ENCODE results near the gene USP17L15.
"Not testable (repeated sequence)": the region's sequence is repeated elsewhere in the genome, so short reads cannot be mapped to it uniquely, and the experiment has no call there.

The USP17L15 gene, protein sequence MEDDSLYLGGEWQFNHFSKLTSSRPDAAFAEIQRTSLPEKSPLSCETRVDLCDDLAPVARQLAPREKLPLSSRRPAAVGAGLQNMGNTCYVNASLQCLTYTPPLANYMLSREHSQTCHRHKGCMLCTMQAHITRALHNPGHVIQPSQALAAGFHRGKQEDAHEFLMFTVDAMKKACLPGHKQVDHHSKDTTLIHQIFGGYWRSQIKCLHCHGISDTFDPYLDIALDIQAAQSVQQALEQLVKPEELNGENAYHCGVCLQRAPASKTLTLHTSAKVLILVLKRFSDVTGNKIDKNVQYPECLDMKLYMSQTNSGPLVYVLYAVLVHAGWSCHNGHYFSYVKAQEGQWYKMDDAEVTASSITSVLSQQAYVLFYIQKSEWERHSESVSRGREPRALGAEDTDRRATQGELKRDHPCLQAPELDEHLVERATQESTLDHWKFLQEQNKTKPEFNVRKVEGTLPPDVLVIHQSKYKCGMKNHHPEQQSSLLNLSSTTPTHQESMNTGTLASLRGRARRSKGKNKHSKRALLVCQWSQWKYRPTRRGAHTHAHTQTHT

DNA sequence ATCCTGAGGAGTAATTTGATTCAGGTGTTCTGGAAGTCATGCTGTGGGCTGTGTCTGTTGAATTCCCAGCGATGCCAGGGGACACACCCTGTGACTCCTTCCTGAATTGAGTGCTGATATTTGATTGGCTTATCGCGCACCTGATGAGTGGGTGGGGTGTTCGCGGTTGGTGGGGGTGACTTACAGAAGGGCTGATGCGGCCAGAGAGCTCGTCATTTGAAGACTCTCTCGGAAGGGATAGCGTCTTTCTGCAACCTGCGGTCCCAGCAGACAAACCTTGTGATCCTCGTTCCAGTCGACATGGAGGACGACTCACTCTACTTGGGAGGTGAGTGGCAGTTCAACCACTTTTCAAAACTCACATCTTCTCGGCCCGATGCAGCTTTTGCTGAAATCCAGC is at the start of gene USP17L15:
USP17L15 (plus strand) TSS at position 301 of the 400 bp plus-strand sequence; CDS start at position 301, 0 bp downstream.
- H3K4me1 ChIP-seq; H3K4me2 ChIP-seq (ENCODE audit: low read length); H3K79me2 ChIP-seq; H3K9ac ChIP-seq; H2AFZ ChIP-seq; H3K27ac ChIP-seq; H3K9me3 ChIP-seq (ENCODE audit: control insufficient read depth, low read length); H3K36me3 ChIP-seq (ENCODE audit: control insufficient read depth, insufficient read depth, low read length); H3K4me3 ChIP-seq (ENCODE audit: low read depth, low read length); H3K27me3 ChIP-seq (ENCODE audit: control insufficient read depth, insufficient read depth, low read length): not testable (repeated sequence)

DNA sequence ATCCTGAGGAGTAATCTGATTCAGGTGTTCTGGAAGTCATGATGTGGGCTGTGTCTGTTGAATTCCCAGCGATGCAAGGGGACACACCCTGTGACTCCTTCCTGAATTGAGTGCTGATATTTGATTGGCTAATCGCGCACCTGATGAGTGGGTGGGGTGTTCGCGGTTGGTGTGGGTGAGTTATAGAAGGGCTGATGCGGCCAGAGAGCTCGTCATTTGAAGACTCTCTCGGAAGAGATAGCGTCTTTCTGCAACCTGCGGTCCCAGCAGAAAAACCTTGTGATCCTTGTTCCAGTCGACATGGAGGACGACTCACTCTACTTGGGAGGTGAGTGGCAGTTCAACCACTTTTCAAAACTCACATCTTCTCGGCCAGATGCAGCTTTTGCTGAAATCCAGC is 23.8 kb upstream of the USP17L15 start, which contains the start of gene USP17L10:
USP17L10 (plus strand) TSS at position 301 of the 400 bp plus-strand sequence; CDS start at position 301, 0 bp downstream.
- H3K9me3 ChIP-seq (ENCODE audit: control insufficient read depth, low read length); H3K4me3 ChIP-seq (ENCODE audit: low read depth, low read length); H3K4me2 ChIP-seq (ENCODE audit: low read length); H3K79me2 ChIP-seq; H3K27me3 ChIP-seq (ENCODE audit: control insufficient read depth, insufficient read depth, low read length); H3K4me1 ChIP-seq; H3K36me3 ChIP-seq (ENCODE audit: control insufficient read depth, insufficient read depth, low read length); H3K9ac ChIP-seq; H2AFZ ChIP-seq; H3K27ac ChIP-seq: not testable (repeated sequence)

DNA sequence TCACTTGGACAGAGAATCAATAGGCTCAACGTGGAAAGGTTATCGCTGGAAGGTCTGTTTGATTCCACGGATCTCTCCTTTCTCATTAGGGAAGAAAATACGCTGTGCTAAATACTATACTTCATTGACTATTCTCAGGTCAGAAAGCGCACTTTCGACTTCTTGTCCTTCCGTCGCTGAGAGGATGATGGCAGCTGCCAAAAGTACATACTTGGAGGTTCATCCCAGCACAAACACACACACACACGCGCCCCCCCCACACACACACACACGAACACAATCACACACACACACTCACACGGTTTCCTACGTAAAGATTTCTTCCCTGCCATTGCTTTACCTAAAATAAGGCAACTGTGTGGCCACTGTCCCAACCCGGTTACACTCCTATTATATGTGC is 19.5 kb upstream of the USP17L15 start:
- H3K27ac ChIP-seq; H3K9me3 ChIP-seq (ENCODE audit: control insufficient read depth, low read length); H3K4me3 ChIP-seq (ENCODE audit: low read depth, low read length); H3K9ac ChIP-seq; H2AFZ ChIP-seq; H3K79me2 ChIP-seq; H3K27me3 ChIP-seq (ENCODE audit: control insufficient read depth, insufficient read depth, low read length); H3K4me1 ChIP-seq; H3K36me3 ChIP-seq (ENCODE audit: control insufficient read depth, insufficient read depth, low read length); H3K4me2 ChIP-seq (ENCODE audit: low read length): not testable (repeated sequence)

DNA sequence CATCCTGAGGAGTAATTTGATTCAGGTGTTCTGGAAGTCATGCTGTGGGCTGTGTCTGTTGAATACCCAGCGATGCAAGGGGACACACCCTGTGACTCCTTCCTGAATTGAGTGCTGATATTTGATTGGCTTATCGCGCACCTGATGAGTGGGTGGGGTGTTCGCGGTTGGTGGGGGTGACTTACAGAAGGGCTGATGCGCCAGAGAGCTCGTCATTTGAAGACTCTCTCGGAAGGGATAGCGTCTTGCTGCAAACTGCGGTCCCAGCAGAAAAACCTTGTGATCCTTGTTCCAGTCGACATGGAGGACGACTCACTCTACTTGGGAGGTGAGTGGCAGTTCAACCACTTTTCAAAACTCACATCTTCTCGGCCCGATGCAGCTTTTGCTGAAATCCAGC is 19.1 kb upstream of the USP17L15 start, which contains the start of gene USP17L11:
USP17L11 (plus strand) TSS at position 301 of the 400 bp plus-strand sequence; CDS start at position 301, 0 bp downstream.
- H2AFZ ChIP-seq; H3K4me2 ChIP-seq (ENCODE audit: low read length); H3K27ac ChIP-seq; H3K4me3 ChIP-seq (ENCODE audit: low read depth, low read length); H3K4me1 ChIP-seq; H3K9ac ChIP-seq; H3K9me3 ChIP-seq (ENCODE audit: control insufficient read depth, low read length); H3K79me2 ChIP-seq; H3K27me3 ChIP-seq (ENCODE audit: control insufficient read depth, insufficient read depth, low read length); H3K36me3 ChIP-seq (ENCODE audit: control insufficient read depth, insufficient read depth, low read length): not testable (repeated sequence)

DNA sequence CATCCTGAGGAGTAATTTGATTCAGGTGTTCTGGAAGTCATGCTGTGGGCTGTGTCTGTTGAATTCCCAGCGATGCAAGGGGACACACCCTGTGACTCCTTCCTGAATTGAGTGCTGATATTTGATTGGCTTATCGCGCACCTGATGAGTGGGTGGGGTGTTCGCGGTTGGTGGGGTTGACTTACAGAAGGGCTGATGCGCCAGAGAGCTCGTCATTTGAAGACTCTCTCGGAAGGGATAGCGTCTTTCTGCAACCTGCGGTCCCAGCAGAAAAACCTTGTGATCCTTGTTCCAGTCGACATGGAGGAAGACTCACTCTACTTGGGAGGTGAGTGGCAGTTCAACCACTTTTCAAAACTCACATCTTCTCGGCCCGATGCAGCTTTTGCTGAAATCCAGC is 14.3 kb upstream of the USP17L15 start, which contains the start of gene USP17L12:
USP17L12 (plus strand) TSS at position 301 of the 400 bp plus-strand sequence; CDS start at position 301, 0 bp downstream.
- not testable (repeated sequence) for H3K36me3 ChIP-seq (ENCODE audit: control insufficient read depth, insufficient read depth, low read length); H3K4me3 ChIP-seq (ENCODE audit: low read depth, low read length); H3K9me3 ChIP-seq (ENCODE audit: control insufficient read depth, low read length); H3K27me3 ChIP-seq (ENCODE audit: control insufficient read depth, insufficient read depth, low read length); H3K4me2 ChIP-seq (ENCODE audit: low read length); H3K79me2 ChIP-seq; H2AFZ ChIP-seq; H3K4me1 ChIP-seq; H3K9ac ChIP-seq; H3K27ac ChIP-seq

DNA sequence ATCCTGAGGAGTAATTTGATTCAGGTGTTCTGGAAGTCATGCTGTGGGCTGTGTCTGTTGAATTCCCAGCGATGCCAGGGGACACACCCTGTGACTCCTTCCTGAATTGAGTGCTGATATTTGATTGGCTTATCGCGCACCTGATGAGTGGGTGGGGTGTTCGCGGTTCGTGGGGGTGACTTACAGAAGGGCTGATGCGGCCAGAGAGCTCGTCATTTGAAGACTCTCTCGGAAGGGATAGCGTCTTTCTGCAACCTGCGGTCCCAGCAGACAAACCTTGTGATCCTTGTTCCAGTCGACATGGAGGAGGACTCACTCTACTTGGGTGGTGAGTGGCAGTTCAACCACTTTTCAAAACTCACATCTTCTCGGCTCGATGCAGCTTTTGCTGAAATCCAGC is 9.6 kb upstream of the USP17L15 start, which contains the start of gene USP17L13:
USP17L13 (plus strand) TSS at position 301 of the 400 bp plus-strand sequence; CDS start at position 301, 0 bp downstream.
- not testable (repeated sequence) for H3K4me3 ChIP-seq (ENCODE audit: low read depth, low read length); H3K4me1 ChIP-seq; H3K9ac ChIP-seq; H2AFZ ChIP-seq; H3K9me3 ChIP-seq (ENCODE audit: control insufficient read depth, low read length); H3K79me2 ChIP-seq; H3K4me2 ChIP-seq (ENCODE audit: low read length); H3K27ac ChIP-seq; H3K36me3 ChIP-seq (ENCODE audit: control insufficient read depth, insufficient read depth, low read length); H3K27me3 ChIP-seq (ENCODE audit: control insufficient read depth, insufficient read depth, low read length)

DNA sequence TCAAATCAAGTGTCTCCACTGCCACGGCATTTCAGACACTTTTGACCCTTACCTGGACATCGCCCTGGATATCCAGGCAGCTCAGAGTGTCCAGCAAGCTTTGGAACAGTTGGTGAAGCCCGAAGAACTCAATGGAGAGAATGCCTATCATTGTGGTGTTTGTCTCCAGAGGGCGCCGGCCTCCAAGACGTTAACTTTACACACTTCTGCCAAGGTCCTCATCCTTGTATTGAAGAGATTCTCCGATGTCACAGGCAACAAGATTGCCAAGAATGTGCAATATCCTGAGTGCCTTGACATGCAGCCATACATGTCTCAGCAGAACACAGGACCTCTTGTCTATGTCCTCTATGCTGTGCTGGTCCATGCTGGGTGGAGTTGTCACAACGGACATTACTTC is 3.9 kb upstream of the USP17L15 start:
- not testable (repeated sequence) for H2AFZ ChIP-seq; H3K79me2 ChIP-seq; H3K36me3 ChIP-seq (ENCODE audit: control insufficient read depth, insufficient read depth, low read length); H3K4me3 ChIP-seq (ENCODE audit: low read depth, low read length); H3K27me3 ChIP-seq (ENCODE audit: control insufficient read depth, insufficient read depth, low read length); H3K27ac ChIP-seq; H3K9ac ChIP-seq; H3K4me1 ChIP-seq; H3K9me3 ChIP-seq (ENCODE audit: control insufficient read depth, low read length); H3K4me2 ChIP-seq (ENCODE audit: low read length)

DNA sequence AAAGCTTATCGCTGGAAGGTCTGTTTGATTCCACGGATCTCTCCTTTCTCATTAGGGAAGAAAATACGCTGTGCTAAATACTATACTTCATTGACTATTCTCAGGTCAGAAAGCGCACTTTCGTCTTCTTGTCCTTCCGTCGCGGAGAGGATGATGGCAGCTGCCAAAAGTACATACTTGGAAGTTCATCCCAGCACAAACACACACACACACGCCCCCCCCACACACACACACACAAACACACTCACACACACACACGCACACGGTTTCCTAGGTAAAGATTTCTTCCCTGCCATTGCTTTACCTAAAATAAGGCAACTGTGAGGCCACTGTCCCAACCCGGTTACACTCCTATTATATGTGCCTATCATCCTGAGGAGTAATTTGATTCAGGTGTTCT is 4.3 kb downstream of the USP17L15 start:
- not testable (repeated sequence) for H3K36me3 ChIP-seq (ENCODE audit: control insufficient read depth, insufficient read depth, low read length); H2AFZ ChIP-seq; H3K4me2 ChIP-seq (ENCODE audit: low read length); H3K9me3 ChIP-seq (ENCODE audit: control insufficient read depth, low read length); H3K27me3 ChIP-seq (ENCODE audit: control insufficient read depth, insufficient read depth, low read length); H3K4me3 ChIP-seq (ENCODE audit: low read depth, low read length); H3K79me2 ChIP-seq; H3K9ac ChIP-seq; H3K4me1 ChIP-seq; H3K27ac ChIP-seq

DNA sequence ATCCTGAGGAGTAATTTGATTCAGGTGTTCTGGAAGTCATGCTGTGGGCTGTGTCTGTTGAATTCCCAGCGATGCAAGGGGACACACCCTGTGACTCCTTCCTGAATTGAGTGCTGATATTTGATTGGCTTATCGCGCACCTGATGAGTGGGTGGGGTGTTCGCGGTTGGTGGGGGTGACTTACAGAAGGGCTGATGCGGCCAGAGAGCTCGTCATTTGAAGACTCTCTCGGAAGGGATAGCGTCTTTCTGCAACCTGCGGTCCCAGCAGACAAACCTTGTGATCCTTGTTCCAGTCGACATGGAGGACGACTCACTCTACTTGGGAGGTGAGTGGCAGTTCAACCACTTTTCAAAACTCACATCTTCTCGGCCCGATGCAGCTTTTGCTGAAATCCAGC is 9.4 kb downstream of the USP17L15 start, which contains the start of gene USP17L17:
USP17L17 (plus strand) TSS at position 301 of the 400 bp plus-strand sequence; CDS start at position 301, 0 bp downstream.
- not testable (repeated sequence) for H3K36me3 ChIP-seq (ENCODE audit: control insufficient read depth, insufficient read depth, low read length); H3K79me2 ChIP-seq; H3K9me3 ChIP-seq (ENCODE audit: control insufficient read depth, low read length); H3K27ac ChIP-seq; H2AFZ ChIP-seq; H3K4me1 ChIP-seq; H3K27me3 ChIP-seq (ENCODE audit: control insufficient read depth, insufficient read depth, low read length); H3K4me2 ChIP-seq (ENCODE audit: low read length); H3K4me3 ChIP-seq (ENCODE audit: low read depth, low read length); H3K9ac ChIP-seq

DNA sequence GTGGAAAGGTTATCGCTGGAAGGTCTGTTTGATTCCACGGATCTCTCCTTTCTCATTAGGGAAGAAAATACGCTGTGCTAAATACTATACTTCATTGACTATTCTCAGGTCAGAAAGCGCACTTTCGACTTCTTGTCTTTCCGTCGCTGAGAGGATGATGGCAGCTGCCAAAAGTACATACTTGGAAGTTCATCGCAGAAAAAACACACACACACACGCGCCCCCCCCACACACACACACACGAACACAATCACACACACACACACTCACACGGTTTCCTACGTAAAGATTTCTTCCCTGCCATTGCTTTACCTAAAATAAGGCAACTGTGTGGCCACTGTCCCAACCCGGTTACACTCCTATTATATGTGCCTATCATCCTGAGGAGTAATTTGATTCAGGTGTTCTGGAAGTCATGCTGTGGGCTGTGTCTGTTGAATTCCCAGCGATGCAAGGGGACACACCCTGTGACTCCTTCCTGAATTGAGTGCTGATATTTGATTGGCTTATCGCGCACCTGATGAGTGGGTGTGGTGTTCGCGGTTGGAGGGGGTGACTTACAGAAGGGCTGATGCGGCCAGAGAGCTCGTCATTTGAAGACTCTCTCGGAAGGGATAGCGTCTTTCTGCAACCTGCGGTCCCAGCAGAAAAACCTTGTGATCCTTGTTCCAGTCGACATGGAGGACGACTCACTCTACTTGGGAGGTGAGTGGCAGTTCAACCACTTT is 13.9 kb downstream of the USP17L15 start, which contains the start of gene USP17L18:
USP17L18 (plus strand) TSS at position 678 of the 728 bp plus-strand sequence; CDS start at position 678, 0 bp downstream.
- H3K36me3 ChIP-seq (ENCODE audit: control insufficient read depth, insufficient read depth, low read length); H3K4me3 ChIP-seq (ENCODE audit: low read depth, low read length); H3K4me1 ChIP-seq; H3K27me3 ChIP-seq (ENCODE audit: control insufficient read depth, insufficient read depth, low read length); H3K27ac ChIP-seq; H3K9me3 ChIP-seq (ENCODE audit: control insufficient read depth, low read length); H3K79me2 ChIP-seq; H3K4me2 ChIP-seq (ENCODE audit: low read length); H2AFZ ChIP-seq; H3K9ac ChIP-seq: not testable (repeated sequence)
